Panc1 (cell line): ENCODE results near the gene ECT2L.

ENCODE experiments used
- POLR2AphosphoS5 ChIP-seq: IDR thresholded peaks from 2 replicates; pipeline ENCODE4 v1.6.1; 2012; ENCODE audit warnings: mild to moderate bottlenecking, low read depth, low read length, moderate library complexity
- TF ChIP-seq, protein P1 (sequence below): fragments of 450-650 bp; IDR thresholded peaks from 2 replicates; pipeline ENCODE4 v1.5.1; 2017; ENCODE audit warnings: mild to moderate bottlenecking

DNA sequence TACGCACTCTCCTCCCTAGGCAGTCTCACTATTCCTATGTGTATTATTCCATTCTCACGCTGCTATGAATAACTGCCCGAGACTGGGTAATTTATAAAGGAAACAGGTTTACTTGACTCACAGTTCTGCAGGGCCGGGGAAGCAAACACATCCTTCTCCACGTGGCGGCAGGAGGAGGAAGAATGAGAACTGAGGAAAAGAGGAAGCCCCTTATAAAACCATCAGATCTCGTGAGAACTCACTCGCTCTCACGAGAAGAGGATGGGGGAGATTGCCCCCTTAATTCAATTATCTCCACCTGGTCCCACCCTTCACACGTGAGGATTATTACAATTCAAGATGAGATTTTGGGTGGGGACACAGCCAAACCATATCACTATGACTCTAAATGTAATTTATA lies 61.9 kb downstream of the ECT2L start:
- TF ChIP-seq POLR2AphosphoS5: no peak
- TF ChIP-seq, protein P1, sequence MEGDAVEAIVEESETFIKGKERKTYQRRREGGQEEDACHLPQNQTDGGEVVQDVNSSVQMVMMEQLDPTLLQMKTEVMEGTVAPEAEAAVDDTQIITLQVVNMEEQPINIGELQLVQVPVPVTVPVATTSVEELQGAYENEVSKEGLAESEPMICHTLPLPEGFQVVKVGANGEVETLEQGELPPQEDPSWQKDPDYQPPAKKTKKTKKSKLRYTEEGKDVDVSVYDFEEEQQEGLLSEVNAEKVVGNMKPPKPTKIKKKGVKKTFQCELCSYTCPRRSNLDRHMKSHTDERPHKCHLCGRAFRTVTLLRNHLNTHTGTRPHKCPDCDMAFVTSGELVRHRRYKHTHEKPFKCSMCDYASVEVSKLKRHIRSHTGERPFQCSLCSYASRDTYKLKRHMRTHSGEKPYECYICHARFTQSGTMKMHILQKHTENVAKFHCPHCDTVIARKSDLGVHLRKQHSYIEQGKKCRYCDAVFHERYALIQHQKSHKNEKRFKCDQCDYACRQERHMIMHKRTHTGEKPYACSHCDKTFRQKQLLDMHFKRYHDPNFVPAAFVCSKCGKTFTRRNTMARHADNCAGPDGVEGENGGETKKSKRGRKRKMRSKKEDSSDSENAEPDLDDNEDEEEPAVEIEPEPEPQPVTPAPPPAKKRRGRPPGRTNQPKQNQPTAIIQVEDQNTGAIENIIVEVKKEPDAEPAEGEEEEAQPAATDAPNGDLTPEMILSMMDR: no peak
